Trophoblast cell (in vitro differentiated cells and primary cell): ENCODE results near the gene FCRL6.

ENCODE experiments used
- DNase-seq, 2 donors: peaks; one replicate each; pipeline ENCODE4 v3.0.0-alpha.2; 2016
- H2AFZ ChIP-seq: 2 replicates; pipeline ENCODE4 v1.6.1; 2013; ENCODE audit warnings: low read length, moderate library complexity, mild to moderate bottlenecking; ENCODE audit not compliant: insufficient read depth, poor library complexity
- H2AK5ac ChIP-seq: 2 replicates; pipeline ENCODE4 v1.6.1; 2013; ENCODE audit warnings: mild to moderate bottlenecking, low read length
- H2BK120ac ChIP-seq: 2 replicates; pipeline ENCODE4 v1.6.1; 2013; ENCODE audit warnings: low read length, mild to moderate bottlenecking, moderate library complexity; ENCODE audit not compliant: insufficient read depth, poor library complexity
- H2BK12ac ChIP-seq: 2 replicates; pipeline ENCODE4 v1.6.1; 2013; ENCODE audit warnings: mild to moderate bottlenecking, low read length, moderate library complexity
- H2BK5ac ChIP-seq: 2 replicates; pipeline ENCODE4 v1.6.1; 2013; ENCODE audit warnings: low read length, low read depth, moderate library complexity, mild to moderate bottlenecking; ENCODE audit not compliant: poor library complexity
- H3K14ac ChIP-seq: 2 replicates; pipeline ENCODE4 v1.6.1; 2013; ENCODE audit warnings: mild to moderate bottlenecking, low read length
- H3K18ac ChIP-seq: 2 replicates; pipeline ENCODE4 v1.6.1; 2013; ENCODE audit warnings: mild to moderate bottlenecking, low read length
- H3K23ac ChIP-seq: 2 replicates; pipeline ENCODE4 v1.6.1; 2013; ENCODE audit warnings: low read length
- H3K27ac ChIP-seq: 2 replicates; pipeline ENCODE4 v1.5.1; 2013; ENCODE audit warnings: low read depth, mild to moderate bottlenecking, inconsistent platforms, low read length, moderate library complexity
- H3K27me3 ChIP-seq: 2 replicates; pipeline ENCODE4 v1.6.1; 2013; ENCODE audit warnings: inconsistent platforms, mild to moderate bottlenecking, low read length, moderate library complexity; ENCODE audit not compliant: insufficient read depth
- H3K36me3 ChIP-seq, 2 experiments: 1 replicate in 1 of 2; 2 replicates in 1 of 2; pipeline ENCODE4 v1.6.1; 2013; ENCODE audit warnings: low read length in 2 of 2, mild to moderate bottlenecking in 2 of 2, moderate library complexity in 1 of 2; ENCODE audit not compliant: insufficient read depth in 2 of 2, control insufficient read depth in 1 of 2
- H3K4ac ChIP-seq: 2 replicates; pipeline ENCODE4 v1.6.1; 2013; ENCODE audit warnings: low read depth, mild to moderate bottlenecking, low read length, moderate library complexity
- H3K4me1 ChIP-seq, 2 experiments: 1 replicate in 1 of 2; 2 replicates in 1 of 2; pipeline ENCODE4 v1.6.1; 2013; ENCODE audit warnings: low read length in 2 of 2, mild to moderate bottlenecking in 2 of 2, moderate library complexity in 1 of 2; ENCODE audit not compliant: insufficient read depth in 2 of 2, control insufficient read depth in 1 of 2
- H3K4me2 ChIP-seq: 2 replicates; pipeline ENCODE4 v1.6.1; 2013; ENCODE audit warnings: inconsistent platforms, mild to moderate bottlenecking, low read length, moderate library complexity
- H3K4me3 ChIP-seq: 2 replicates; pipeline ENCODE4 v1.5.1; 2013; ENCODE audit warnings: mild to moderate bottlenecking, low read depth, low read length, inconsistent platforms
- H3K79me1 ChIP-seq: one replicate; pipeline ENCODE4 v1.6.1; 2013; ENCODE audit warnings: low read length
- H3K79me2 ChIP-seq: 2 replicates; pipeline ENCODE4 v1.6.1; 2013; ENCODE audit warnings: low read length, mild to moderate bottlenecking; ENCODE audit not compliant: control insufficient read depth, insufficient read depth, poor library complexity
- H3K9ac ChIP-seq: 2 replicates; pipeline ENCODE4 v1.6.1; 2013; ENCODE audit warnings: mild to moderate bottlenecking, low read length
- H3K9me3 ChIP-seq: 2 replicates; pipeline ENCODE4 v1.6.1; 2013; ENCODE audit warnings: low read depth, mild to moderate bottlenecking, control low read depth, inconsistent platforms, low read length; ENCODE audit not compliant: insufficient read depth
- H4K12ac ChIP-seq: 2 replicates; pipeline ENCODE4 v1.6.1; 2013; ENCODE audit warnings: low read depth, mild to moderate bottlenecking, low read length, moderate library complexity
- H4K8ac ChIP-seq: 2 replicates; pipeline ENCODE4 v1.6.1; 2013; ENCODE audit warnings: low read depth, mild to moderate bottlenecking, low read length, moderate library complexity
- H4K91ac ChIP-seq: one replicate; pipeline ENCODE4 v1.6.1; 2013; ENCODE audit warnings: low read depth, mild to moderate bottlenecking, low read length, moderate library complexity
- WGBS: extraction: QIAGEN DNeasy Blood & Tissue Kit; methylation state at CpG from one replicate; pipeline ENCODE4 v1.1.7; 2013; ENCODE audit warnings: missing lambda C conversion rate; ENCODE audit not compliant: insufficient read length, insufficient coverage; ENCODE audit errors: extremely low coverage; 5-methylcytosine and 5-hydroxymethylcytosine counted together

The FCRL6 gene

GRCh38 chr1:159775716-159776115 is 26.4 kb upstream of the FCRL6 start:
- WGBS, result no CpG with 5 or more reads among the region's 2 CpGs
- Histone ChIP-seq H3K4ac (no peak overlapping the region), H3K79me1 (no peaks in the 10 kb centered on the region)

GRCh38 chr1:159778266-159778665 is 23.9 kb upstream of the FCRL6 start:
- no peak overlapping the region for H2BK120ac ChIP-seq
- WGBS, result no CpG with 5 or more reads among the region's 4 CpGs
- no peak overlapping the region for H3K4me2 ChIP-seq
- H4K91ac ChIP-seq, result no peak overlapping the region
- H3K79me2 ChIP-seq, result no peaks in the 10 kb centered on the region
- H3K4me3 ChIP-seq, result no peak overlapping the region
- H4K8ac ChIP-seq, result no peak overlapping the region
- no peak overlapping the region for H2BK5ac ChIP-seq
- no peak overlapping the region for H3K4ac ChIP-seq
- H3K18ac ChIP-seq, result no peak overlapping the region
- H2BK12ac ChIP-seq, result no peak overlapping the region
- H3K27ac ChIP-seq, result no peak overlapping the region
- H3K14ac ChIP-seq, result no peak overlapping the region
- no peak overlapping the region for H2AK5ac ChIP-seq
- H2AFZ ChIP-seq, result no peak overlapping the region
- no peak overlapping the region for H3K9ac ChIP-seq
- peaks cover 0 to 3% of the 10 kb centered on the region in 2 experiments for H3K36me3 ChIP-seq
- no peak overlapping the region for H4K12ac ChIP-seq
- no peaks in the 10 kb centered on the region for H3K27me3 ChIP-seq
- H3K23ac ChIP-seq, result no peak overlapping the region
- peaks cover 3% of the 10 kb centered on the region for H3K79me1 ChIP-seq
- H3K9me3 ChIP-seq, result no peaks in the 10 kb centered on the region
- DNase-seq, result no peak
- peaks cover 0 to 9% of the 10 kb centered on the region in 2 experiments for H3K4me1 ChIP-seq

More at GRCh38 chr1:159775716-159776115, 26.4 kb upstream of the FCRL6 start:
- no peak overlapping the region for H2BK12ac ChIP-seq
- no peak overlapping the region for H2AFZ ChIP-seq
- H3K27ac ChIP-seq, result no peak overlapping the region
- no peak overlapping the region for H3K23ac ChIP-seq
- no peaks in the 10 kb centered on the region for H3K27me3 ChIP-seq
- H3K4me3 ChIP-seq, result no peak overlapping the region
- no peaks in the 10 kb centered on the region for H3K4me1 ChIP-seq
- H3K79me2 ChIP-seq, result no peaks in the 10 kb centered on the region
- H3K4me2 ChIP-seq, result no peak overlapping the region
- H2AK5ac ChIP-seq, result no peak overlapping the region
- no peak overlapping the region for H2BK120ac ChIP-seq
- no peaks in the 10 kb centered on the region for H3K36me3 ChIP-seq
- no peak overlapping the region for H2BK5ac ChIP-seq
- no peak overlapping the region for H3K14ac ChIP-seq
- H3K9me3 ChIP-seq, result no peaks in the 10 kb centered on the region
- no peak overlapping the region for H4K12ac ChIP-seq
- H3K9ac ChIP-seq, result no peak overlapping the region
- no peak overlapping the region for H4K91ac ChIP-seq
- DNase-seq, result peak in 1 of 2 donors; percentile 15
- H4K8ac ChIP-seq, result no peak overlapping the region
- no peak overlapping the region for H3K18ac ChIP-seq

DNA sequence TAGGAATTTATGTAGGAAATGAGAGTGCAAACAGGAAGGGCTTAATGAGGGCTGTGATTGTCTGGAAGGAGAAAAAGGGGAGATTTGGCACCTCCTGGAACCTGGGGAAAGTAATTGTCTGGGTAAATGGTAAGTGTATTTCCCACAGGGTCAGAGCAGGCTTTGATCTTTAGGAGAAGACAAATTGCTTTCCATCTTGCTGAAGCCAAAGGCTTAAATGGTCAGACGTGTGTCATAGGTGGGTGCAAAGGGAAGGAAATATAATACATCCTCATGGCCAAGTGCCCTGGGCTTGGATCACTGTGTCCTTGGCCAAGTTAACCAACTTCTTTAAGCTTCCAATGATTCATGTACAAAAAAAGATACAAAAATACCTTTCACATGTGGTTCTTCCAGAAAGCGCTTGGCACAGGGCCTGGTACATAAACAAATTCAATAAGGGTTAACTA is 22.7 kb upstream of the FCRL6 start:
- Histone ChIP-seq H3K9ac (no peak overlapping the region), H4K91ac (no peak overlapping the region), H2BK12ac (no peak overlapping the region), H3K9me3 (no peaks in the 10 kb centered on the region), H3K4me3 (no peak overlapping the region), H3K79me2 (no peaks in the 10 kb centered on the region), H3K27ac (no peak overlapping the region), H3K4ac (no peak overlapping the region), H3K4me2 (no peak overlapping the region), H3K4me1 (peaks cover 5 to 17% of the 10 kb centered on the region in 2 experiments), H3K23ac (no peak overlapping the region), H3K79me1 (peaks cover 3% of the 10 kb centered on the region), H3K18ac (no peak overlapping the region), H3K14ac (no peak overlapping the region), H4K12ac (no peak overlapping the region), H2BK5ac (no peak overlapping the region), H4K8ac (no peak overlapping the region), H2AFZ (no peak overlapping the region), H3K27me3 (no peaks in the 10 kb centered on the region), H2BK120ac (no peak overlapping the region), H3K36me3 (peaks cover 0 to 3% of the 10 kb centered on the region in 2 experiments), H2AK5ac (no peak overlapping the region)
- WGBS, result no CpG with 5 or more reads among the region's 2 CpGs
- no peak for DNase-seq

DNA sequence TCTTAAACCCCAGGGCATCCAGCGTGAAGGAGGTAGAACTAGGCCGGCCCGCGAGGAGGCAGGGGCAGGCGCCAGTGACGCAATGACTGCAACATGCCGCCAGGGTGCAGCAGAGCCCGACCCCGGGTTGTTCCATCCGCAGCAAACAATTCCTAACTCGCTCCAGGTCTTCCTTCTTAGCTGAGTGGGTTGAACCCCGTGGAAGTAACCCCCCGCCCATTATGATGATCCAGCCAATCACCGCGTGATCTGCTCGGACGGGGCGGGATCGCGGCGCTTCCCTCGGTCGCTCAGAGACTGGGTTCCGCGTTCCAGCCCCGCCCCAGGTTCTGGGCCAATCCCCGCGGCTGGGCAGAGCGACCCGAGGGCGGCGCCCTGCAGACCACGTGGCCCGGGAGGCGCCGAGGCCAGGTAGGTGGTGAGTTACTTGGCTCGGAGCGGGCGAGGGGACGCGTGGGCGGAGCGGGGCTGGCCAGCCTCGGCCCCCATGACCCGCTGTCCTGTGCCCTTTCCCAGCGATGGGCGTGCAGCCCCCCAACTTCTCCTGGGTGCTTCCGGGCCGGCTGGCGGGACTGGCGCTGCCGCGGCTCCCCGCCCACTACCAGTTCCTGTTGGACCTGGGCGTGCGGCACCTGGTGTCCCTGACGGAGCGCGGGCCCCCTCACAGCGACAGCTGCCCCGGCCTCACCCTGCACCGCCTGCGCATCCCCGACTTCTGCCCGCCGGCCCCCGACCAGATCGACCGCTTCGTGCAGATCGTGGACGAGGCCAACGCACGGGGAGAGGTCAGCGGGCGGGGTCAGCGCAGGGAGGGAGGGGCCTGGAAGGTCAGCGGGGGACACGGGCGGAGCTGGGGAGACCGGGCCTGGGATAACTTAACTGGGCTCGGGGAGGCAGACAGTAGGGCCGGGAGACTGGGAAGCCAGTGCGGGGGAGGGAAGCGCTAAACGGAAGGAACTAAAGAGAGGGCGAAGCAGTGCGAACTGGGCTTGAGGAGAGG is 21.3 kb upstream of the FCRL6 start, which contains the start of gene DUSP23:
Gene DUSP23 (plus strand): TSS at position 380 of the 1,000 bp plus-strand sequence. CDS start 139 bp downstream, at position 519.
- H3K4me1 ChIP-seq, result peaks cover 5 to 17% of the 10 kb centered on the region in 2 experiments
- no peak within 1 kb of the TSS for H3K23ac ChIP-seq
- H2BK12ac ChIP-seq, result no peak within 1 kb of the TSS
- peak within 1 kb of the TSS; percentile 2 for H3K27ac ChIP-seq
- no peak within 1 kb of the TSS for H3K4ac ChIP-seq
- H4K8ac ChIP-seq, result peak within 1 kb of the TSS; percentile 72
- peaks cover 0 to 3% of the 10 kb centered on the region in 2 experiments for H3K36me3 ChIP-seq
- peak; percentile 98 to 99 for DNase-seq
- no peak within 1 kb of the TSS for H3K9ac ChIP-seq
- H4K91ac ChIP-seq, result peak within 1 kb of the TSS; percentile 59
- H3K9me3 ChIP-seq, result no peaks in the 10 kb centered on the region
- no peak within 1 kb of the TSS for H2BK120ac ChIP-seq
- no peak within 1 kb of the TSS for H2AK5ac ChIP-seq
- WGBS, result no CpG with 5 or more reads among the region's 88 CpGs
- no peaks in the 10 kb centered on the region for H3K79me2 ChIP-seq
- H2AFZ ChIP-seq, result peak within 1 kb of the TSS; percentile 24
- H3K27me3 ChIP-seq, result no peaks in the 10 kb centered on the region
- H3K4me2 ChIP-seq, result peak within 1 kb of the TSS; percentile 77
- no peak within 1 kb of the TSS for H2BK5ac ChIP-seq
- H3K79me1 ChIP-seq, result peaks cover 3% of the 10 kb centered on the region
- H4K12ac ChIP-seq, result peak within 1 kb of the TSS; percentile 64
- H3K4me3 ChIP-seq, result peak within 1 kb of the TSS; percentile 78
- peak within 1 kb of the TSS; percentile 32 for H3K18ac ChIP-seq
- peak within 1 kb of the TSS; percentile 3 for H3K14ac ChIP-seq
